HG03060 (cell line): ENCODE measurements around the gene NHERF1.

Source experiments
- ATAC-seq: cut with Tn5 transposase; IDR thresholded peaks from one replicate; pipeline ENCODE4 v1.9.1; 2021; ENCODE audit warnings: low read depth, moderate number of reproducible peaks; ENCODE audit not compliant: unreplicated experiment

NHERF1 gene

GRCh38 chr17:74780443-74781238 is 32.2 kb downstream of the NHERF1 start:
- ATAC-seq = no peak

- ATAC-seq = no peak
These were observed 34.1 kb downstream of the NHERF1 start for GRCh38 chr17:74782571-74782970.

GRCh38 chr17:74784125-74784810 is 35.8 kb downstream of the NHERF1 start:
- no peak for ATAC-seq

GRCh38 chr17:74785096-74785980 is 36.9 kb downstream of the NHERF1 start:
- no peak for ATAC-seq

GRCh38 chr17:74785981-74786360 is 37.5 kb downstream of the NHERF1 start:
- ATAC-seq = no peak

- no peak for ATAC-seq
These were observed 38.1 kb downstream of the NHERF1 start for GRCh38 chr17:74786431-74787055.

- ATAC-seq = no peak
These were observed 42.0 kb downstream of the NHERF1 start for GRCh38 chr17:74790161-74791058.

GRCh38 chr17:74792586-74793105 is 44.2 kb downstream of the NHERF1 start:
- no peak for ATAC-seq

- ATAC-seq = no peak
These were observed 47.0 kb downstream of the NHERF1 start for GRCh38 chr17:74795327-74796020.

- ATAC-seq = no peak
These were observed 47.8 kb downstream of the NHERF1 start for GRCh38 chr17:74796211-74796610.

GRCh38 chr17:74796866-74797265 is 48.4 kb downstream of the NHERF1 start:
- ATAC-seq = no peak

GRCh38 chr17:74797824-74798223 is 49.4 kb downstream of the NHERF1 start:
- no peak for ATAC-seq

GRCh38 chr17:74798239-74798707 is 49.8 kb downstream of the NHERF1 start:
- ATAC-seq = no peak

- ATAC-seq = no peak
These were observed 50.7 kb downstream of the NHERF1 start for GRCh38 chr17:74799097-74799496.

GRCh38 chr17:74800531-74800930 is 52.1 kb downstream of the NHERF1 start:
- no peak for ATAC-seq

- no peak for ATAC-seq
These were observed 53.5 kb downstream of the NHERF1 start for GRCh38 chr17:74801896-74802295.

- ATAC-seq = no peak
These were observed 55.0 kb downstream of the NHERF1 start for GRCh38 chr17:74803388-74803930.

GRCh38 chr17:74803971-74804370 is 55.5 kb downstream of the NHERF1 start:
- ATAC-seq = no peak
